Fibroblast of lung (primary cell): Measurements from ENCODE around the gene SCGB1C1.

ENCODE experiments used
- CTCF ChIP-seq, 2 donors: IDR thresholded peaks in 1 of 2; conservative IDR thresholded peaks in 1 of 2; 1 replicate in 1 of 2; 2 replicates in 1 of 2; pipeline ENCODE4 v1.5.1; 2011 to 2012; ENCODE audit warnings: low read length in 2 of 2, control low read depth in 1 of 2, inconsistent platforms in 1 of 2, low read depth in 1 of 2, mild to moderate bottlenecking in 1 of 2
- EZH2 ChIP-seq: IDR thresholded peaks from 2 replicates; pipeline ENCODE4 v1.5.1; 2012; ENCODE audit warnings: low read length, control low read depth, mild to moderate bottlenecking; ENCODE audit errors: missing control alignments

GRCh38 chr11:210803-211180 lies 17.9 kb downstream of the SCGB1C1 start:
- no peak for TF ChIP-seq EZH2
- no peak for TF ChIP-seq CTCF (conservative IDR thresholded peaks at IDR 0.05 in 1 of 2, IDR thresholded peaks at IDR 0.05 in 1 of 2; ENCODE audit: low read depth in 1 of 2, low read length in 2 of 2)
